GM12801 (cell line): ENCODE data around the gene LBP.

Experiments used
- CTCF ChIP-seq: IDR thresholded peaks from one replicate; pipeline ENCODE4 v1.5.1; 2011; ENCODE audit warnings: control low read depth; ENCODE audit not compliant: insufficient read length; ENCODE audit errors: extremely low read depth

The LBP gene

GRCh38 chr20:38346247-38346651 lies at the start of gene LBP:
TSS of gene LBP (plus strand) at chr20:38346482. CDS start at chr20:38346517, 35 bp downstream.
- TF ChIP-seq CTCF, result no peak

- no peak for TF ChIP-seq CTCF
Observed at GRCh38 chr20:38297916-38298674, 48.2 kb upstream of the LBP start.

GRCh38 chr20:38298768-38299288 lies 47.5 kb upstream of the LBP start:
- no peak for TF ChIP-seq CTCF

- no peak for TF ChIP-seq CTCF
Observed at GRCh38 chr20:38299963-38300362, 46.3 kb upstream of the LBP start.

- no peak for TF ChIP-seq CTCF
Observed at GRCh38 chr20:38300438-38300837, 45.8 kb upstream of the LBP start.

GRCh38 chr20:38301309-38301708 lies 45.0 kb upstream of the LBP start:
- TF ChIP-seq CTCF, result no peak

GRCh38 chr20:38302786-38303185 lies 43.5 kb upstream of the LBP start:
- no peak for TF ChIP-seq CTCF
